Stimulated activated CD8-positive, alpha-beta memory T cell treated with anti-CD3 and anti-CD28 coated beads, Interleukin-7, amount 100 ng/mL, for 1 hour (primary cell): ENCODE data around the gene RPS18.
A peak's percentile ranks its signal among the peaks of the same experiment; 100 is the strongest.

Experiments used
- DNase-seq, 2 donors: peaks; one replicate each; pipeline ENCODE4 v3.0.0-alpha.2; 2020; ENCODE audit warnings: low read depth in 2 of 2

RPS18 gene

DNA sequence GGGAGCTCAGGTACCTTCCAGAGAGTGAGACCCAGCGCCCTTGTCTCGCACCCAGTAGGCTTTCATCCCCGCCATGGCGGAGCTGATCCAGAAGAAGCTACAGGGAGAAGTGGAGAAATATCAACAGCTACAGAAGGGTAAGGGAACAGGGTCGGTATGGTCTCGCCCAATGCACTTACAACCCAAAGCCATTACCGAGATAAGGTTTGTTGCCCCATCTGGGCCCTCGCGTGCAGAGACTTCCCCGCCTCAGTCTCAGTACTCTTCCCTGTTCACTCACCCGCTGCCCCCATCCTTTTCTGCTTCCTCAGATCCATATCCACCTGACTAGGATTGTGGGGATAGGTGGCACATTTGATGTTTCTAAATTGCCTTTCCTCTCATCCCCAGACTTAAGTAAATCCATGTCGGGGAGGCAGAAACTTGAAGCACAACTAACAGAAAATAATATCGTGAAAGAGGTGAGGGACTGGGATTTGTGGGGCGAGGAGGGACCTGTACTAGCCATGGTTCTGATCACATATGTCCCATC lies 18.0 kb downstream of the RPS18 start:
- DNase-seq: no peak

DNA sequence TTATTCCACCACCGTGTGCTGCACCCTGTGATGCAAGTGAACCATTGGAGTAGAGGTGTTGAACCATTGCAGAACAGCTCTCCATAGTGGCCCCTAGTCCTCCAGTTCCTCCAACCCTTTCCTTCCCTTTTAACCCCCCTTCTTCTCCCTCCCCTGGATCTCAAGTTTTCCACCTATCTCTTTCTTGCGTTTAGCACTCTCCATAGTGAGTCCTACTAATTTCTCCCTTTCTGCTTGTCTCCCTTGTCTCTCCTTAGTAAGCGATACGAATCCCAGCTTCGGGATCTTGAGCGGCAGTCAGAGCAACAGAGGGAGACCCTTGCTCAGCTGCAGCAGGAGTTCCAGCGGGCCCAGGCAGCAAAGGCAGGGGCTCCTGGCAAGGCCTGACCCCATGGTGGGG lies 18.6 kb downstream of the RPS18 start:
- no peak for DNase-seq

DNA sequence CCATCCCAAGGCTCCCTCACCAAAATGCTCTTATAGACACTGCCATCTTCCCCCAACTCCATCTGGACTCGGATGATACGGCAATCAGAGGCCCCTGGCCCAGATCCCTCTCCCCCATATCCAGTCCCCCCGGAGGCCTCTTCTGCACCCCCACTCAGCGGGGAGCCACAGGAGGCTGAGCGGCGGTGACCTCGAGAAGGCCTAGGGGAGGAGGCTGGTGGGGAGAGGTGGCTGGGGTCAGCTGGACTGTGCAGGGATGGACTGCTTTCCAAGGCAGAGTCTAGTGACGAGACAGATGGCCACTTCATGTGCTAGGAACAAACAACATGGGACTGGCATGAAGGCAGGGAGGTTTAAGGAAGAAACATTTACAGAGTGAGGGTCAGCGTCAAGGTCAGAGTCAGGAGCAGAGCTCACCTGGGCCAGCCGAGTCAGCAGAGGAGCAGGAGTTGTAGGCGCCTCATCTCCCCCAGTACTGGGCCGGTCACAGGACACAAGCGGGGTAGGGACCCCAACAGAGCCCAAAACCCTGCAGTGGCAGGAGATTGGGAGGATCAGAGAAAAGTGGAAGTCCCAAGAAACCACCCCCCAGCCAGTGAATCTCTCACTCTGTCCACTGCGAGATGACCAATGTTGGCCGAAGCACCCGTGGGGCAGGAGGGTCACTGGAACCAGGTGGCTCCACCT lies 21.3 kb downstream of the RPS18 start:
- DNase-seq: no peak

DNA sequence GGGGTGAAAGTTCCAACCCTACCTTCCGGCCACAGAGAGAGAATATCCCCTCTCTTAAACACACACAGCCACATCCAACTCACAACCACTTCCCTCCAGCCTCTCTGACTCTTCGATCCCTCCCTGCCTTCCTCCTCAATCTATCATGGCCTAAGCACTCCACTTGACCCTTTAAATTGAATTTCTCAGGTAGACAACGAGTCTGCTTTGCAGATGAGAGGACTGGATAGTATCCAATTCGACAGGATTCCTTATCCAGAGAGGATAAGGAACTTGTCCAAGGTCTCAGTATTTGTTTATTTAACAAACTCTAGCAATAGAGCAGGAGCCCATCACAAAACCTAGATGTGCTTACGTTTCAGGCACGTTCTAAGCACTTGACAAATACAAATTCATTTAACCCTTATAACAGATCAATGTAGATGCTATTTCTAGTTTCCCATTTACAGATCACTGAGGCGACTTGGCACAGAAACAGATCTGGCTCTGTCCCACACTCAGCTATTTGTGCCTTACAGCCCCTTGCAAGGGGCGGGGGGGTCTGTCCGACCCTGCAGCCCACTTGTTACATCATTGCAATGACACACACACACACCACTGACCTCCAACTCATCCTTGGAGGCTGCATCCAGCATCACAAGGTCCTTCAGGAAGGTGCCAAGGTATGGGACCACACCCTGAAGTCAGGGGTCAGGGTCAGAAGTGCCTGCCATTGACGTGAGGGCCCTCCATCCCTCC lies 22.4 kb downstream of the RPS18 start:
- no peak for DNase-seq

DNA sequence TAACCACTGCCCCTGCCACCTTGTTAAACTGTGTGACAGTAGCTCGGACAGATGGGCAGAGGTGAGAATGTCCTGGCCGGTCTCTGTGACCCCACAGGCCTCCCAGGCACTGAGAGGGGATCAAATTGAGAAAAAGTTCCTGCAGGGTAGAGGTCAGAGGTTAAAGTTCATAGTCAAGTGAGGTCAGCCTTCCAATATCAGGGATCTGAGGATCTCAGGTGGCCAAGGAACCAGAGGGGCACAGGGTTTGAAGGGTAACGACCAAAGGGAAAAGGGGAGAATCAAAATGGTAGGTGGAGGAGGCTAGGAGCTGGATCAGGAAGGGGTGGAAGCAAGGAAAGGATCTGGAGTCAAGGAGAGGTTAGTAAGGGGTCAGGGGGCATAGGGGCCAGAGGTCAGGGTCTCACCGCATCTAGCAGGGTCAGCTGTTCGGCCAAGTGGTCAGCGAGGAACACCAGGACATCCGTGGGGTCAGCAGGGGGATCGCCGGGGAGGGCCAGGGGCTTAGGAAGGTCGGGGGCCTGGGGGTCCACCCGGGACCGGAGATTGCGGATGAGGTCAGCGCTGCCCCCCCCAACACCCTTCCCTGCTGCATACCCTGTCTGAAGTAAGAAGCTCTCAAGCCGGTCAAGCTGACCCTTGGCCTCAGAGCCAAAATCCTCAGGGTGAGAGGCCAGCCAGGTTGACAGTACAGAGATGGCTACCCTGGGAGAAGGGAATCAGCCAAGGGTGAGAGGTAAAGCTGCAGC lies 23.9 kb downstream of the RPS18 start:
- DNase-seq: no peak

DNA sequence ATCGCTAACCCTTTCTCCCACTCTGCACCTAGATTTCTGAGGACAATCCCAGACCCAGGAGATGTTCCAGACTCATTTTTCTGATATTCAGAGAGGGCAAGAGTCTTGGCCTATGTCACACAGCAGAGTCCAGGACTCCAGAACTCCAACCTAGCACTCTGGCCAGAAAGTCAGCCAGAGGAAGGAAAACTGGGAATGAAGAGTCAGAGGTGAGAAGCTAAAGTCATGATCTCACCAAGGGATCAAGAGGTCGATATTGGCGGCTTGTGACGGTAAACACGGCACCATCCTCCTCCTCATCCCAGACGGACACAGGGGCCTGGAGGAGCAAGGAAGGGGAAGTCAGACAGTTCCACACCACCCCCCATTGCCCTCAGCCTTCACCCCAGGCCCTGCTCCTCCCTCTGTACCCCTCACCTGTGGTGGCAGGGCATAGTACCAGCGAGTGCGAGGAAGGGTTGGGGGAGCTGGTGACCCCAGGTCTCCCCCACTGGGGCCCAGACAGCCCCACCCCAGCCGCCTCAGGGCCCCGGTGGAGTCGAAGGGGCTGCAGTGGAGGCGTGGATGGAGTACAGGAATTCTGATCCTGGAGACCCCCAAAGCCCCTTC lies 25.0 kb downstream of the RPS18 start:
- no peak for DNase-seq

DNA sequence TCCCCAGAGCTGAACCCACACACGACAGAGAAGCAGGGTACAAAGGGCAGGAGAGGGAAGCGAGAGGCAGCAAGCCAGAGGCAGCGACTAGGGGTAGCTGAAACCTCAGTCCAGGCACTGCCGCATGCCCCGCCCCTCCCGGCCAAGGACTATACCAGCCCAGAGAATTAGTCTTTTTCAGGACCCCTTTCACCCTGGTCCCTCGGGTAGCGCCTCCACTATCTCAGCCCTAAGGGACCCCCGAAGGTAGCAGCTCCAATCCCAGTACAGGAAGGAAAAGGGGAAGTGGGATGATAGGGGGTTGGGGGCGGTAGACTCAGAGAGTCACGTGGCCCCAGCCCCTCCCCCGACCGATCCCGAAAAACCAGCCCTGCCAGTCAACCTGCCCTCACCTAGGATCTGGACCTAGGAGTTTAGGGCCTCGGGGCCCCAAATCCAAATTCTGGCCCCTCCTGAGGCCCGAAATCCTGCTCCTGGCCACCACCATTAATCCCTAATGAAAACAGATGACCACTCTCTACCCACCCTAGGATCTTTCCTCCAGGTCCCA lies 25.6 kb downstream of the RPS18 start:
- DNase-seq: no peak

DNA sequence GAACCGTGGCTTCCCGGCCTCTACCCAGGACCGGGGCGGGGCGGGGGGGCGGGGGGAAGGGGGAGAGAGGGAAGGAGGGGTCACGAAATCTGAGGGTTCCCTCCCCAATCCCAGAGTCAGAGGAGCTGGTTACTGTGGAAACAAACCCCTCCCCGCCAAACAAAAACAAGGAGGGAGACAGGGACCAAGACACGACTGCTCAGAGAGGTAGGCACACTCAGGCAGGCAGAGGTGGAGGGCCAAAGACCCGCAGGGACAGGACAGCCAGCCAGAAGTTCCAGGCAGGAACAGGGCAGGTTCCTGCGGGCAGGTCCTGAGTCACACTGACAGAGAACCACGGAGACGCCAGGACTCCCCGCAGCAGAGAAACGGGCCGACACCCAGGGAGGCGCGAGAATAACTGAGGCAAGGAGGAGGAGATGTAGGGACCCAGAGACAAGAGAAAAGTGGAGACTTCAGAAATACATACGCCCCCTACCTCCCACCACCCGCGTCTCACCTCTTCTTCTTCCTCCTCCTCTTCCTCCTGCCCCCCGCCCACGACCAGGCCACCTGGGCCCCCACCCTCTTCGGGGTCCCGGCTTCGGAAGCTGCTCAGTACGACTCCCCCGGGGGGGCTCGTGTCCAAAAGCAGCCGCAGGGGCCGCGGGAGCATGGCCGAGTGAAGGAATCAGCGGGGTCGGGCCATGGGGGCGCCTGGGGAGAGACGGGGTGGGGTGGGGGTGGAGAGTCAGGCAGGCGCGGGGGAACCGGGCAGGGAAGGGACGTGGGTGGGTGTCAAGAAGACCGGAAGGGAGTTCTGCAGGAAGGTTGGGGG lies 26.3 kb downstream of the RPS18 start:
- no peak for DNase-seq

DNA sequence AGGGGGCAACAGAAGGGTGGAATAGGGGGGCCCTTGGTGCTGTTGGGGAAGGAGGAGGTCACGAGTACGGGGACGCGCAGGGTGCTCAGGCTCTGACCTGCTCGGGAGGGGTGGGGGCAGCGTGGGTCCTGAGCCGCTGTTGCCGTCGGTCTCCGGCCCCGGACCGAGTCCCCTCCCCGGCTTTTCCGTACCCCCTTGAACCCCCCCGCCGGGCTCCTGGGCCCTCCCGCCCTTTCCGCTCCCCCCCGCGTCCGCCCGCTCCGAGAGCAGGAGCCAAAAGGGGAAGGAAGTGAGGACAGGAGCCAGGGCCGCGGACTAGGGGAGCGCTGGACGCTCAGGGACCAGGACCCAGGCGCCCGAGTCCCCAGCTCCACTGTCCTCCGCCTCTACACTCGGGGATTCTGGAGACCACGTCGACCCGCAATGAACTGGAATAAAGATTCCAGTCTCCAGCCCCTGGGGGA lies 26.9 kb downstream of the RPS18 start, which contains the start of gene RGL2:
RGL2 (minus strand) TSS at position 170 of the 464 bp plus-strand sequence. CDS start 332 bp downstream, outside the sequence.
- peak in 1 of 2 donors; percentile 38 for DNase-seq

DNA sequence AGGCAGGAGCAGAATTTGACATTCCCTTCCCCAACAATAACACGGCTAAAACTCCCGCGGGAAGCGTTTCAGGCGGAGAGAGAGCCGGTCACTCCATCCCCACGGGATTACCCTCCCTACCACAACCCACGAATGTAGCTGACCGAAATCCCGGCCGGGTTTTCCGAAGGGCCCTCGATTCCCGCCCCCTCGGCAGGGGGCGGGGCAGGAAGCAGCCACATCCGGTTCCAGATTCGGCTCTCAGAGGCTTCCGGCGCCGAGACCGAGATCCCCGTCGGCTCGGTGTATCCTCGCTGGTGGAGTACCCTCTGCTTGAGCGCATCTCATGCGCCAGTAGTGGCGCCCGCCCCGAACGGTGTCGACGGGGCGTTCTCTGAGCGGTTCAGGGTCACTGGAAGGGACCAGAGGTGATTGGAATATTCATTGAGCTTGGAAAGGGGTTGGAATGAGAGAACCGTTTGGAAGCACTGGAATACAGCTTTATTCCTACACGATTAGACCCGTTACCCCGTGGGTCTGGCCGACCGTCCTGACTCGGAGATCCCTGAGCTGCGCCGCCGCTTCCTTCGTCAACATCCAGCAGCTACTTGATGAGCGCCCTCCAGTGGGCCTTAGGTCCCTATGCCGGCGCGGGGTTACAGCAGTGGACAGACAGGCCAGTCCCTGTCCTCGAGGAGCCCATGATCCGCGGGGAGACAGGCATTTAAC lies 27.5 kb downstream of the RPS18 start:
- peak; percentile 88 to 91 for DNase-seq

DNA sequence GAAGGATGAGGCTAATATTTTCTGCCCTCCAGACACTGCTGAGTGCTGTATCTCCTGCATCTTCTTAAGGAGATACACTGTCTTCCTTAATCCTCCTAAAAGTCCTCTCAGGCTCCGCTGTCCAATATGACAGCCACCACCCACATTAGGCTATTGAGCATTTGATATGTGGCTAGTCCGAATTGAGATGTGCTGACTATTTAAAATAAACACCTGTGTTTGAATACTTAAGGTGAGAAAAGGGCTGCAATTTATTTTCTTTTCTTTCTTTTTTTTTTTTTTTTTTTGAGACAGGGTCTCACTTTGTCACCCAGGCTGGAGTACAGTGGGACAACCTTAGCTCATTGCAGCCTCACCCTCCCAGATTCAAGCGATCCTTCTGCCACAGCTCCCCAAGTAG lies 30.0 kb downstream of the RPS18 start:
- DNase-seq: no peak

DNA sequence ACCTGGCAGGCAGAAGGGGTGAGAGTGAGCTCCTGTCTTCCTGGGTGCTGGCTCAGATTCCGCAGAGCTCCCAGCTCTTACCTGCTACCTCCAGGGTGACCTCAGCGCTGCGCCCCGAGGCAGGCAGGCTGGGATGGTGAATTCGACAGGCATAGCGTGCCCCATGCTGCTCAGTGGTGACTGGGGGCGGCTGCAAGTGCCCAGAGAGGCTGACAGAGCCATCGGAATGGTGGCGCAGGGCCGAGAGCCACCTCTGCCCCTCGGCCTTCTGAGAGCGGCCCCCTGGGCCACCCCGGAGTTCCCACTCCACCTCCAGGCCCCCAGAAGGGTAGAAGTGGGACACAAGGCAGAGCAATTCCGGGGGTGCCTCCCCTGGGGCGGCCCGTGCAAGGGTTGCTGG lies 32.3 kb downstream of the RPS18 start:
- no peak for DNase-seq

DNA sequence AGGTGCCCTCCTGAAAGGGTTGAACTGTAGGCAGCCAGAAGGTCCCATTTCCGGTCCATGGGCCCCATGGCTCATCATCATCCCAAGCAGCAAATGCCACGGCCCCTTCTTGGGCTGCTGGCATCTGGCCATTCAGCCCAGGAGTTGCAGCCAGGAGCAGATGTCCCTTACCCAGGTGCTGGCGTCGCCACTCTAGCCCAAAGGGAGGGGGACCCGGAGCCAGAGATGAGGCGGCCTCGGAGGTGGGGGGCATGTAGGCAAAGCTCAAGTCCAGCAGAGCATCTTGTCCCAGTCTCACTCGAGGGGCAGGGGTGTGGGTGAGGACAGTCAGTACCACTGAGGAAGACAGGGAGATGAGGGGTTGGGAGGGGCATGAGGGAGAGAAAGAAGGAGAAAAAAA lies 33.2 kb downstream of the RPS18 start:
- no peak for DNase-seq

DNA sequence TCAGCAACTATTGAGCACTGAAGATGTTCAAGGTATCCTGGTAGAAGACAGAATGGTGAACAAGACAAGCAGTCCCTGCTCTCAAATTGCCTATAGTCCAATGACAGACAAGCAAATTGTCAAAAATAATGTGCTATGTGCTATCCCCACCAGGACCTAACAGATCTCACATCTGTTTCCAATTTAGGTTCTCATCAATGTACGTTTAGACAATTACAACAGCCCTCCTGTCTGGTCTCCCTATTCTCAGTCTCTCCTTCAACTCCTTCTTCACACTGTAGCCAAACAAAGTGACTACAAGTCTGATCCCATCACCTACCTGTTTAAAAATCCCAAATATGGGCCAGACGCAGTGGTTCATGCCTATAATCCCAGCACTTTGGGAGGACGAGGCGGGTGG lies 34.5 kb downstream of the RPS18 start:
- DNase-seq: no peak

DNA sequence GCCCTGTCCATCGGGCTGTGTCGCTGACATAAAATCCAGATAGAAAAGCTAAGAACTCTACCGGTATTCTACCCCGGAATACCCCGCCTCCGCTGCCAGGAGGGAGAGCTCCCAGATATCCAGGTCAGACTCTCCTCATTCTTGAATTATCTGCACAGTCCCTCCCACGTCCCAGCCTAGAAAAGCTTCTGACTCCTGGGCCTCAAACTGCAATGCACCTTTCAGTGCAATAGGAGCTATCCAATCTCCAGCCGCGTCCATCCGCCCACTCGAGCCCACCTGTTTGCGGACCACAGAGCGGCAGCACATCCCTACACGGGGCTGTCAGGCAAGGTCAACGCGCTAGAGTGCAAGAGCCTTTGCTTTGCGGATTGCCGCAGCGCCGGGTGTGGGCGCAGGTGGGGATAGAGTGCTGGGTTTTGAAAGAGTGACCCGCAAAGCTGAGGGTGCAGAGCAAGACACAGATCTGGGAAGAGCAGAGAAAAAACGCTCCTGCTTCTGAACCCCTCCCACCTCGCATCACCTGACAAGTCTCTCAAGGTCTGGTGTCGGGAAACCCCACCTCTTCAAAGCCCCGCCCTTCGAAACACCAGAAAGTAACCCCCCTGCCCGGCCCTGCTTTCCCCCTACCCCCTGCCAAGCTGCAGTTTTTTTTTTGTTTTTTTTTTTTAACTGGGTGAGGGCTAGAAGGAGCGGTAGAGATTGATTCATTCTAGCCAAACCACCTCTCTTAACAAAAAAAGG lies 40.7 kb downstream of the RPS18 start:
- peak in 1 of 2 donors; percentile 61 for DNase-seq

DNA sequence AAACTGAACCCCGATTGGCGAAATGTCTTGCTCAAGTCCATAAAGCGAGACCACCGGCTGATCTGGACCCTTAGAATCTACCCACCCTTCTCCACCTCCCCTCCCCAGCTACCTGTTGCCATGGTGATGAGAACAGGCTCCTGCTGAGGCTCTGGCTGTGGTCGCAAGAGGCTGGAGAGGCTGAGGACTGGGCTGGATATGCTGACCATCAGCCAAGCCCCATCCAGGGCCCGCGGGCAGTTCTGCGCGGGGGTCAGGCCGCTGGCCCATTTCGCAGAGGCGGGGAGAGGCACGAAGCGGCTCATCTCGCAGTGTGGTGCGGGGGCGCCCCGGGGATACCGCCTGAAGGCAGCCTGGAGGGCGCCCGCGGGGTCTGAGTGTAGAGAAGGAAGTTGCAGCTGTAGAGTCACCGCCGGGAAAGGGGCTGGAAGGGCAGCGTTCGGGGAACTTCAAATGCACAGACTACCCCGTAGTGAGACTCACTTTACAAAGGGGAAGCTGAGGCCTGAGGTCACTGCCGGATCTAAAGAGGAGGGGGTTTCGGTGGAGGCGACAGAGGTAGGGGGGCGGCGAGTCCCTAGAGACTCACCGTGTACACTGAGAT lies 41.3 kb downstream of the RPS18 start:
- DNase-seq: no peak

DNA sequence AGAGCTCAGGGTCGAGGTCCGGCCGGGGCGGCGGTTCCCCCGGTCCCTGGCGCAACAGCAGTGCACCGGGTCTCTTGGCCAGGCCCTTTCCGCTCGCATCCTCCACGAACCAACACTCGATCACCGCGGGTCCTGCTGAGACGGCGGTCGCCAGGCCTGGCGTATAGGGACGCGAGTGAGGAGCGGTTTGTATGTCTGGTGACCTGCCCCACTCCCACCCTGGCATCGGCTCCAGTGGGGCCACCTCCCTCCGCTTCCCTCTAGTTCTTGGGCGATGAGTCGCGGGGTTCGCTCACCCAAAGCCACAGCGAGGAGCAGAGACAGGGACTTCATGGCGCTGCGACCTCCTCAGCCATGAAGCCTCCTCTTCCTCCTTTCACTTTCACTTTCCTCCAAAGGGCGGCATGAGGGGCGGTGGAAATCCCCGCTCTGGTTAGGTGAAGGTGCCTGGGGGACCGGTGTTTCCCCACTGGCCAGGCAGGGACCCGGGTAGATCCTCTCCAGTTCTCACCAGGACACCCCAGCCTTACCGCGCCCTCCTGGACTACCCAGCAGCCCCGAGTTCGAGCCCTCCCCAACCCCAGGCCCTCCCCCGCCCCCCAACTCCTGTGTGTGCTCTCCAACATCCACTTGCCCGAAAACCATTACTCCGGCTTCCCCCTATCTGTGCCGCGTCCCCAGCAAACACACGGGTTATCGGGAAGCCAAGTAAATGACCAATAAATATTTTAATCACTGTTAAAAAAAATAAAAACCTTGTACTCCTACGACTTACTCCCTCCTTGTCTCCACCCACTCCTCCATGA lies 42.0 kb downstream of the RPS18 start, which contains the start of gene TAPBP:
TAPBP (minus strand) TSS at position 370 of the 806 bp plus-strand sequence; CDS start at position 333, 37 bp downstream.
- DNase-seq: peak; percentile 67 to 70

DNA sequence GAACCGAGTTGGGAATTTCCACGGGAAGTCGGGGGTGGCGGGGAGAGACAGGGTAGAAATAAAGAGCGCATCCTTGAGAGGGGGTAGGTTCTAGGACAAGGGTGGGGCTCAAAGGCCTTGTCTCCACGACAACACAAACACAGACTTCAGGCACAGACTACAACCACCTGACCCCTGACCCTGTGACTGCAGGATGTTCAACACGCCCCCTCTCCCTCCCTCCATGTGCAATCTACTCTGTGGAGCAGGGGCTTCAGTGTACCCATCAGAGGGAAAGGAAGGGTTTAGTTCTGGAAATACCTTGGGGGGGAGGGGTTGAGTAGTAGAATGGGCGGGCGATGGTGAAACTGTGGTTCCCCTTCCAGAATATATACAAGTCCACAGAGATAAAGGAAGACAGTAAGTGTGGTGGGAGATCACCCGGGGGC lies 42.7 kb downstream of the RPS18 start:
- DNase-seq: peak in 1 of 2 donors; percentile 36
